Measurements from ENCODE around the gene EGR4.

The EGR4 gene

GRCh38 chr2:73249636-73250035, 43.7 kb downstream of the EGR4 start:
- no peak for DNase-seq (ENCODE audit: low read depth)

DNA sequence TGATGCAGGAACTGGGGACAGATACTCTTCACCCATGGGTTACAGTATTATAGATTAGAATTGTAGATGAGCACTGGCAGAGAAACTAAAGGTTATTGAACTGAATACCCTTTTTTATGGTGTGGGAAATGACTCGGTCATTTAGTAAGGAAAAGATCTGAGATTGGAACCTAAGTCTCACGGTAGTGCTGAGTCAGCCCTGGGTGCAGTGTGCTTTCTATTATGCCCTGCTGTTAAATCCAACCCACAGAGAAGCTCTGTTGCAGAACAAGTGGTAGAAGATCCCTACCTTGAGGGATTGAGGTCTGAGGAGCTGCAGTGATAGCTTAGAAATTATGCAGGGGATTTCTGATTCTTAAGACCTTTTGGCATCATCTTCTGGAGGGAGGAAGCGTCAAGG, 46.5 kb downstream of the EGR4 start:
- no peak for DNase-seq (ENCODE audit: low read depth)

DNA sequence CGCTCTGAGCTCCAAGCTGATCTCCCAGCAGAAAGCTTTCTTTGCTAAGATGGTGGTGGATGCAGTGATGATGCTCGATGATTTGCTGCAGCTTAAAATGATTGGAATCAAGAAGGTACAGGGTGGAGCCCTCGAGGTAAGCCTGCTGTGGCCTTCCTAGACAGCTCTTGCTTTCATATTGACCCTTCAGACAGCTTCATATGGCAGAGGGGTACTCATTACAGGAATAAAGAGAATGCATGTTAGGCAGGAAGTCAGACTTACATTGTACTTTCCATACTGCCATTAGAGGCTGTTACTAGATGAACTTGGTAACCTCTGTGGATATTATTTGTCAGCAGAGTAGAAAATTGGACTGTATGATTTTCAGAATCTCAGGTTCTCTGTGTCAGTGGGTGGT, 48.8 kb downstream of the EGR4 start:
- no peak for DNase-seq (ENCODE audit: low read depth)

- no peak for DNase-seq (ENCODE audit: low read depth)
Observed at GRCh38 chr2:73243884-73244570, 49.3 kb downstream of the EGR4 start.

Measured in activated T-cell treated with anti-CD3 and anti-CD28 coated beads for 24 hours (primary cell).